ENCODE data around the gene NRG3.

The NRG3 gene

GRCh38 chr10:82535457-82535856 is 660.5 kb downstream of the NRG3 start:
- TF ChIP-seq CTCF (IDR thresholded peaks at IDR 0.05; ENCODE audit: low read depth, low read length, missing control alignments) = no peak
- no peak overlapping the region for H3K4me3 ChIP-seq (ENCODE audit: low read depth, low read length)
- no peak for DNase-seq (ENCODE audit: low read depth)

- TF ChIP-seq CTCF (IDR thresholded peaks at IDR 0.05; ENCODE audit: low read depth, low read length, missing control alignments) = no peak
Observed at GRCh38 chr10:82536668-82537067, 661.7 kb downstream of the NRG3 start.

GRCh38 chr10:82538272-82538671 is 663.3 kb downstream of the NRG3 start:
- no peak overlapping the region for H3K4me3 ChIP-seq (ENCODE audit: low read depth, low read length)
- DNase-seq (ENCODE audit: low read depth) = no peak
- no peak for TF ChIP-seq CTCF (IDR thresholded peaks at IDR 0.05; ENCODE audit: low read depth, low read length, missing control alignments)

More at GRCh38 chr10:82536668-82537067, 661.7 kb downstream of the NRG3 start:
- no peak overlapping the region for H3K4me3 ChIP-seq (ENCODE audit: low read depth, low read length)
- DNase-seq (ENCODE audit: low read depth) = no peak

GRCh38 chr10:82543631-82544030 is 668.6 kb downstream of the NRG3 start:
- no peak for TF ChIP-seq CTCF (IDR thresholded peaks at IDR 0.05; ENCODE audit: low read depth, low read length, missing control alignments)
- no peak overlapping the region for H3K4me3 ChIP-seq (ENCODE audit: low read depth, low read length)
- no peak for DNase-seq (ENCODE audit: low read depth)

- no peak overlapping the region for H3K4me3 ChIP-seq (ENCODE audit: low read depth, low read length)
- DNase-seq (ENCODE audit: low read depth) = no peak
- no peak for TF ChIP-seq CTCF (IDR thresholded peaks at IDR 0.05; ENCODE audit: low read depth, low read length, missing control alignments)
Observed at GRCh38 chr10:82544377-82544776, 669.4 kb downstream of the NRG3 start.

- no peak for DNase-seq (ENCODE audit: low read depth)
- no peak for TF ChIP-seq CTCF (IDR thresholded peaks at IDR 0.05; ENCODE audit: low read depth, low read length, missing control alignments)
- H3K4me3 ChIP-seq (ENCODE audit: low read depth, low read length) = no peak overlapping the region
Observed at GRCh38 chr10:82551506-82551905, 676.5 kb downstream of the NRG3 start.

GRCh38 chr10:82552267-82552666 is 677.3 kb downstream of the NRG3 start:
- no peak for TF ChIP-seq CTCF (IDR thresholded peaks at IDR 0.05; ENCODE audit: low read depth, low read length, missing control alignments)
- no peak for DNase-seq (ENCODE audit: low read depth)
- H3K4me3 ChIP-seq (ENCODE audit: low read depth, low read length) = no peak overlapping the region

Data from GM12864 (cell line).